WTC11 (cell line): Measurements from ENCODE around the gene IQSEC1.

Experiments used
- CBFB ChIP-seq: sonication (generic); formaldehyde crosslinking; IDR thresholded peaks from 2 replicates; pipeline ENCODE4 v1.8.1; 2022; ENCODE audit warnings: mild to moderate bottlenecking, low read depth, missing genetic modification reagents
- CTCF ChIP-seq: fragments of 200-600 bp; IDR thresholded peaks from 2 replicates; pipeline ENCODE4 v1.8.0; 2022; ENCODE audit warnings: antibody characterized with exemption
- E2F4 ChIP-seq: sonication (generic); formaldehyde crosslinking; IDR thresholded peaks from 2 replicates; pipeline ENCODE4 v1.8.1; 2022; ENCODE audit warnings: low read depth, mild to moderate bottlenecking, moderate library complexity, missing genetic modification reagents, borderline replicate concordance
- FOXP4 ChIP-seq: sonication (generic); formaldehyde crosslinking; IDR thresholded peaks from 2 replicates; pipeline ENCODE4 v1.8.0; 2022; ENCODE audit warnings: mild to moderate bottlenecking, missing genetic modification reagents
- MAX ChIP-seq: sonication (generic); formaldehyde crosslinking; IDR thresholded peaks from 2 replicates; pipeline ENCODE4 v1.8.0; 2022; ENCODE audit warnings: mild to moderate bottlenecking, missing genetic modification reagents
- NFYB ChIP-seq: sonication (generic); formaldehyde crosslinking; conservative IDR thresholded peaks from 2 replicates; pipeline ENCODE4 v1.8.0; 2022; ENCODE audit warnings: low read depth, missing genetic modification reagents
- STAT6 ChIP-seq: sonication (generic); formaldehyde crosslinking; conservative IDR thresholded peaks from 2 replicates; pipeline ENCODE4 v1.8.1; 2023; ENCODE audit warnings: mild to moderate bottlenecking, low read depth, missing genetic modification reagents, moderate library complexity
- ZNF232 ChIP-seq: sonication (generic); formaldehyde crosslinking; IDR thresholded peaks from 2 replicates; pipeline ENCODE4 v1.8.0; 2022; ENCODE audit warnings: mild to moderate bottlenecking, missing genetic modification reagents

- TF ChIP-seq CTCF (no peak), FOXP4 (CRISPR knock-in tag) (no peak), CBFB (CRISPR knock-in tag) (no peak), STAT6 (no peak), MAX (CRISPR knock-in tag) (no peak), NFYB (CRISPR knock-in tag) (no peak), E2F4 (CRISPR knock-in tag) (no peak), ZNF232 (no peak)
These were observed 170.8 kb downstream of the IQSEC1 start for GRCh38 chr3:12902181-12902999.
